HCT116 (cell line): ENCODE results near the gene RACGAP1. TPM values are rescaled to one million over a fixed set of nuclear protein-coding genes. Genes with fewer than 3 reads are reported as not detected.

Experiments used
- ATAC-seq: fragments of 200-7000 bp; cut with Tn5 transposase; 2 replicates; pipeline ENCODE4 v1.9.1; 2020; ENCODE audit warnings: mild to moderate bottlenecking, moderate library complexity
- BruUV-seq: library from RNA; stranded (reverse); fragments of 400-500 nt; replicated peaks from 2 replicates; lab custom pipeline; 2021; lab: Mats Ljungman, UMichigan
- CTCF ChIA-PET: fragments of 300-600 bp; sonication (Branson Sonifier 250); formaldehyde crosslinking; loops from one replicate; lab custom pipeline; 2021; ENCODE audit warnings: antibody characterized with exemption; lab: Charles Lee
- POLR2A ChIA-PET: fragments of 300-600, 350-600 bp; sonication (Branson Sonifier 250); formaldehyde crosslinking; loops from one replicate; lab custom pipeline; 2021; ENCODE audit warnings: antibody characterized with exemption; lab: Charles Lee
- RAD21 ChIA-PET, 2 experiments: fragments of 300-600 bp; sonication (Branson Sonifier 250); formaldehyde crosslinking; loops; one replicate each; lab custom pipeline; 2023; ENCODE audit warnings: low total read pairs in 2 of 2; ENCODE audit not compliant: uncharacterized antibody in 2 of 2, unreplicated experiment in 2 of 2, low non-redundant PET in 1 of 2; lab: Charles Lee
- DNase-seq: peaks from one replicate; pipeline ENCODE4 v3.0.0-alpha.2; 2010; ENCODE audit warnings: low read depth, low spot score
- H2AFZ ChIP-seq: fragments of 200-600 bp; shearing (Covaris generic), sonication (generic); 2 replicates; pipeline ENCODE4 v1.6.1; 2017; ENCODE audit warnings: low read depth, mixed run types, mixed read lengths, antibody characterized with exemption, low read length; ENCODE audit not compliant: poor library complexity, severe bottlenecking
- H3K27ac ChIP-seq: 2 replicates; pipeline ENCODE4 v1.5.1; 2012; ENCODE audit warnings: low read depth, low read length
- H3K27me3 ChIP-seq: fragments of 200-600 bp; sonication (generic); 2 replicates; pipeline ENCODE4 v1.6.1; 2016; ENCODE audit warnings: mixed run types, low read length, mixed read lengths; ENCODE audit not compliant: insufficient read depth
- H3K36me3 ChIP-seq, 2 experiments: fragments of 200-500 bp in 1 of 2; fragments of 200-600 bp in 1 of 2; sonication (Bioruptor generic) in 1 of 2; sonication (generic) in 1 of 2; 2 replicates each; pipeline versions ENCODE4 v1.5.1 to v1.6.1; 2014 to 2016; ENCODE audit warnings: low read length in 2 of 2, inconsistent platforms in 1 of 2, mixed read lengths in 1 of 2, mixed run types in 1 of 2; ENCODE audit not compliant: insufficient read depth in 2 of 2, control insufficient read depth in 1 of 2
- H3K4me1 ChIP-seq, 2 experiments: fragments of 200-600 bp in 1 of 2; sonication (generic) in 1 of 2; 2 replicates each; pipeline versions ENCODE4 v1.5.1 to v1.6.1; 2012 to 2017; ENCODE audit warnings: low read length in 2 of 2, inconsistent platforms in 1 of 2, mild to moderate bottlenecking in 1 of 2, mixed read lengths in 1 of 2, mixed run types in 1 of 2, moderate library complexity in 1 of 2; ENCODE audit not compliant: insufficient read depth in 2 of 2, control insufficient read depth in 1 of 2
- H3K4me2 ChIP-seq: fragments of 200-600 bp; sonication (generic); 2 replicates; pipeline ENCODE4 v1.6.1; 2017; ENCODE audit warnings: mixed run types, low read length, mixed read lengths
- H3K4me3 ChIP-seq, 2 experiments: fragments of 200-600 bp in 1 of 2; sonication (generic) in 1 of 2; replicated peaks in 1 of 2; 2 replicates each; pipeline ENCODE4 v1.5.1; 2011 to 2016; ENCODE audit warnings: low read length in 2 of 2, control low read depth in 1 of 2, low read depth in 1 of 2, mild to moderate bottlenecking in 1 of 2, mixed read lengths in 1 of 2, mixed run types in 1 of 2
- H3K79me2 ChIP-seq: fragments of 200-600 bp; sonication (generic); 2 replicates; pipeline ENCODE4 v1.6.1; 2017; ENCODE audit warnings: mild to moderate bottlenecking, mixed run types, low read length, moderate library complexity, mixed read lengths; ENCODE audit not compliant: insufficient read depth
- H3K9ac ChIP-seq: fragments of 200-600 bp; sonication (generic); 2 replicates; pipeline ENCODE4 v1.6.1; 2016; ENCODE audit warnings: low read length, mixed read lengths
- H3K9me2 ChIP-seq: fragments of 200-600 bp; sonication (generic), shearing (Covaris generic); 2 replicates; pipeline ENCODE4 v1.6.1; 2017; ENCODE audit warnings: mixed run types, mild to moderate bottlenecking, moderate library complexity; ENCODE audit not compliant: insufficient read depth
- H3K9me3 ChIP-seq, 2 experiments: fragments of 200-500 bp in 1 of 2; fragments of 200-600 bp in 1 of 2; sonication (Bioruptor generic) in 1 of 2; sonication (generic) in 1 of 2; 2 replicates each; pipeline ENCODE4 v1.6.1; 2014 to 2017; ENCODE audit warnings: low read length in 2 of 2, mixed read lengths in 2 of 2, inconsistent platforms in 1 of 2, low read depth in 1 of 2, mild to moderate bottlenecking in 1 of 2, mixed run types in 1 of 2, moderate library complexity in 1 of 2; ENCODE audit not compliant: control insufficient read depth in 1 of 2, insufficient read depth in 1 of 2
- H4K20me1 ChIP-seq: fragments of 200-600 bp; sonication (generic), shearing (Covaris generic); 2 replicates; pipeline ENCODE4 v1.6.1; 2017; ENCODE audit warnings: mixed run types, mild to moderate bottlenecking, moderate library complexity; ENCODE audit not compliant: insufficient read depth
- CBX3 ChIP-seq: IDR thresholded peaks from 2 replicates; pipeline ENCODE4 v1.6.1; 2012; ENCODE audit warnings: low read depth
- CEBPB ChIP-seq: IDR thresholded peaks from 2 replicates; pipeline ENCODE4 v1.6.1; 2012; ENCODE audit warnings: low read depth
- EGR1 ChIP-seq: IDR thresholded peaks from 2 replicates; pipeline ENCODE4 v1.6.1; 2012; ENCODE audit warnings: low read depth
- ELF1 ChIP-seq: IDR thresholded peaks from 2 replicates; pipeline ENCODE4 v1.6.1; 2012; ENCODE audit warnings: low read depth, borderline replicate concordance
- EZH2 ChIP-seq: fragments of 200-600 bp; sonication (generic); IDR thresholded peaks from 2 replicates; pipeline ENCODE4 v1.6.1; 2017; ENCODE audit warnings: antibody characterized with exemption, mixed run types
- EZH2phosphoT487 ChIP-seq: fragments of 200-600 bp; IDR thresholded peaks from 2 replicates; pipeline ENCODE4 v1.6.1; 2018; ENCODE audit warnings: antibody characterized with exemption, borderline replicate concordance
- FOSL1 ChIP-seq: IDR thresholded peaks from 2 replicates; pipeline ENCODE4 v1.6.1; 2012; ENCODE audit warnings: low read depth
- JUND ChIP-seq: IDR thresholded peaks from 2 replicates; pipeline ENCODE4 v1.6.1; 2012
- POLR2A ChIP-seq: IDR thresholded peaks from 2 replicates; pipeline ENCODE4 v1.7.0; 2011; ENCODE audit warnings: borderline replicate concordance; ENCODE audit not compliant: insufficient read depth, insufficient read length; ENCODE audit errors: extremely low read depth
- RAD21 ChIP-seq: IDR thresholded peaks from 2 replicates; pipeline ENCODE4 v1.6.1; 2012; ENCODE audit warnings: low read depth, mild to moderate bottlenecking
- SIN3A ChIP-seq: IDR thresholded peaks from 2 replicates; pipeline ENCODE4 v1.6.1; 2012; ENCODE audit warnings: low read depth
- YY1 ChIP-seq: IDR thresholded peaks from 2 replicates; pipeline ENCODE4 v1.6.1; 2011; ENCODE audit warnings: low read length, low read depth, moderate library complexity, mild to moderate bottlenecking; ENCODE audit not compliant: insufficient replicate concordance; ENCODE audit errors: extremely low read depth
- ZFX ChIP-seq: fragments of 450-650 bp; IDR thresholded peaks from 2 replicates; pipeline ENCODE4 v1.6.1; 2017
- ZNF274 ChIP-seq: fragments of 200-500 bp; sonication (Bioruptor generic); IDR thresholded peaks from 2 replicates; pipeline ENCODE4 v1.6.1; 2014; ENCODE audit warnings: mild to moderate bottlenecking, low read depth, low read length, inconsistent platforms
- intact Hi-C: fragments of 100-400 bp; cut with micrococcal nuclease; formaldehyde crosslinking; loops from 2 replicates; pipeline ENCODE4 v1.10.0; 2022
- total RNA-seq: library from RNA; stranded (reverse); gene quantifications from one replicate; pipeline ENCODE4 v1.2.1, GENCODE V29; 2021; ENCODE audit not compliant: unreplicated experiment
- TF ChIP-seq, protein P1 (sequence below): IDR thresholded peaks from 2 replicates; pipeline ENCODE4 v1.6.1; 2012; ENCODE audit warnings: low read depth
- TF ChIP-seq, protein P2 (sequence below), 3 experiments: fragments of 200-600 bp in 1 of 3; sonication (generic) in 1 of 3; IDR thresholded peaks in 2 of 3; conservative IDR thresholded peaks in 1 of 3; 2 replicates each; pipeline ENCODE4 v1.5.1; 2012 to 2017; ENCODE audit warnings: low read depth in 2 of 3, low read length in 2 of 3, antibody characterized with exemption in 1 of 3, borderline replicate concordance in 1 of 3, control low read depth in 1 of 3, mild to moderate bottlenecking in 1 of 3, mixed read lengths in 1 of 3, mixed run types in 1 of 3, moderate library complexity in 1 of 3; ENCODE audit not compliant: insufficient read depth in 1 of 3
- TF ChIP-seq, protein P3 (sequence below): IDR thresholded peaks from 2 replicates; pipeline ENCODE4 v1.6.1; 2011; ENCODE audit warnings: mild to moderate bottlenecking, low read length, moderate library complexity; ENCODE audit not compliant: insufficient replicate concordance; ENCODE audit errors: extremely low read depth

Gene RACGAP1
- total RNA-seq, 1 experiment from 2014 or later = 147 TPM

DNA sequence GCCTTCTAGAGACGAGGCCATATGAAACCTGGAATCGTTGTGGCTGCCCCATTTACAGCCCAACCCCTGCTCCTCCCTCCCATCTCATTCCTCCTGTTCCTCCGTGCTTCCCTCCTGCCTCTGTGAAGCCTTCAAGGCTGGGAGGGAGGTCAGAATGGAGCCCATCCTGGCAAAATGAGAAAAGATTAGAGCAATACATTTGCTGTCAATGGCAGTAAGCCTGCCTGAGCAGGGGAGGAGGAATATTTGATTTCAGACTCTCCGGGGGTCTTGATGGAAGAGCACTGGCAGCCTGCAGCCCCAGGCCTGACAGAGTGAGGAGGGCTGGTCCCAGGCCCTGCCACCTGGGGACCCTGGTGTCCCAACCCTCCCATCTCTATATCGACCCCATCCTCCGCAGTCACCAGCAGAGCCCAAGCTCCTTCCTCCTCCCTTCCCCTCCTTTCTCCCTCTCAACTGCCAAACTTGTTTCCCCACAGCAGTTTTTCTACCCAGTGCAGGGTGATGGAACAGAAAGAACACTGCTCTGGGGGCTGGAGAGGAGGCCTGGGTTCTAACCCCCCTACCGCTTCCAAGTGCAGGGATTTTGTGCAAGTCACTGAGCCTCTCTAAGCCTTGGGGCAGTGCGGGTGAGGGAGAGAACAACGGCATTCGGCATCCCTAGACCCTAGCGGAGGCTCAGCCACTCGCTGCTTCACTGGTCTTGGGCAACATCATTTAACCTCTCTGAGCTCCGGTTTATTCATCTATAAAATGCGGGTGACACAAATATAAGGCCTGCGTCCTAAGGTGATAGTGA, 16.0 kb upstream of the RACGAP1 start:
- intact Hi-C loops = no loop called here
- TF ChIP-seq YY1 (no peak), FOSL1 (no peak), EGR1 (no peak), CEBPB (no peak), POLR2A (no peak), SIN3A (no peak), ELF1 (no peak), ZFX (no peak), CBX3 (no peak), EZH2 (no peak), JUND (no peak), EZH2phosphoT487 (no peak), ZNF274 (no peak), RAD21 (no peak)
- TF ChIP-seq, protein P1, sequence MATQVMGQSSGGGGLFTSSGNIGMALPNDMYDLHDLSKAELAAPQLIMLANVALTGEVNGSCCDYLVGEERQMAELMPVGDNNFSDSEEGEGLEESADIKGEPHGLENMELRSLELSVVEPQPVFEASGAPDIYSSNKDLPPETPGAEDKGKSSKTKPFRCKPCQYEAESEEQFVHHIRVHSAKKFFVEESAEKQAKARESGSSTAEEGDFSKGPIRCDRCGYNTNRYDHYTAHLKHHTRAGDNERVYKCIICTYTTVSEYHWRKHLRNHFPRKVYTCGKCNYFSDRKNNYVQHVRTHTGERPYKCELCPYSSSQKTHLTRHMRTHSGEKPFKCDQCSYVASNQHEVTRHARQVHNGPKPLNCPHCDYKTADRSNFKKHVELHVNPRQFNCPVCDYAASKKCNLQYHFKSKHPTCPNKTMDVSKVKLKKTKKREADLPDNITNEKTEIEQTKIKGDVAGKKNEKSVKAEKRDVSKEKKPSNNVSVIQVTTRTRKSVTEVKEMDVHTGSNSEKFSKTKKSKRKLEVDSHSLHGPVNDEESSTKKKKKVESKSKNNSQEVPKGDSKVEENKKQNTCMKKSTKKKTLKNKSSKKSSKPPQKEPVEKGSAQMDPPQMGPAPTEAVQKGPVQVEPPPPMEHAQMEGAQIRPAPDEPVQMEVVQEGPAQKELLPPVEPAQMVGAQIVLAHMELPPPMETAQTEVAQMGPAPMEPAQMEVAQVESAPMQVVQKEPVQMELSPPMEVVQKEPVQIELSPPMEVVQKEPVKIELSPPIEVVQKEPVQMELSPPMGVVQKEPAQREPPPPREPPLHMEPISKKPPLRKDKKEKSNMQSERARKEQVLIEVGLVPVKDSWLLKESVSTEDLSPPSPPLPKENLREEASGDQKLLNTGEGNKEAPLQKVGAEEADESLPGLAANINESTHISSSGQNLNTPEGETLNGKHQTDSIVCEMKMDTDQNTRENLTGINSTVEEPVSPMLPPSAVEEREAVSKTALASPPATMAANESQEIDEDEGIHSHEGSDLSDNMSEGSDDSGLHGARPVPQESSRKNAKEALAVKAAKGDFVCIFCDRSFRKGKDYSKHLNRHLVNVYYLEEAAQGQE = no peak
- TF ChIP-seq, protein P2, sequence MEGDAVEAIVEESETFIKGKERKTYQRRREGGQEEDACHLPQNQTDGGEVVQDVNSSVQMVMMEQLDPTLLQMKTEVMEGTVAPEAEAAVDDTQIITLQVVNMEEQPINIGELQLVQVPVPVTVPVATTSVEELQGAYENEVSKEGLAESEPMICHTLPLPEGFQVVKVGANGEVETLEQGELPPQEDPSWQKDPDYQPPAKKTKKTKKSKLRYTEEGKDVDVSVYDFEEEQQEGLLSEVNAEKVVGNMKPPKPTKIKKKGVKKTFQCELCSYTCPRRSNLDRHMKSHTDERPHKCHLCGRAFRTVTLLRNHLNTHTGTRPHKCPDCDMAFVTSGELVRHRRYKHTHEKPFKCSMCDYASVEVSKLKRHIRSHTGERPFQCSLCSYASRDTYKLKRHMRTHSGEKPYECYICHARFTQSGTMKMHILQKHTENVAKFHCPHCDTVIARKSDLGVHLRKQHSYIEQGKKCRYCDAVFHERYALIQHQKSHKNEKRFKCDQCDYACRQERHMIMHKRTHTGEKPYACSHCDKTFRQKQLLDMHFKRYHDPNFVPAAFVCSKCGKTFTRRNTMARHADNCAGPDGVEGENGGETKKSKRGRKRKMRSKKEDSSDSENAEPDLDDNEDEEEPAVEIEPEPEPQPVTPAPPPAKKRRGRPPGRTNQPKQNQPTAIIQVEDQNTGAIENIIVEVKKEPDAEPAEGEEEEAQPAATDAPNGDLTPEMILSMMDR (IDR thresholded peaks at IDR 0.05 in 2 of 3, conservative IDR thresholded peaks at IDR 0.05 in 1 of 3; ENCODE audit: borderline replicate concordance in 1 of 3, insufficient read depth in 1 of 3, low read depth in 2 of 3, low read length in 2 of 3) = no peak
- TF ChIP-seq, protein P3, sequence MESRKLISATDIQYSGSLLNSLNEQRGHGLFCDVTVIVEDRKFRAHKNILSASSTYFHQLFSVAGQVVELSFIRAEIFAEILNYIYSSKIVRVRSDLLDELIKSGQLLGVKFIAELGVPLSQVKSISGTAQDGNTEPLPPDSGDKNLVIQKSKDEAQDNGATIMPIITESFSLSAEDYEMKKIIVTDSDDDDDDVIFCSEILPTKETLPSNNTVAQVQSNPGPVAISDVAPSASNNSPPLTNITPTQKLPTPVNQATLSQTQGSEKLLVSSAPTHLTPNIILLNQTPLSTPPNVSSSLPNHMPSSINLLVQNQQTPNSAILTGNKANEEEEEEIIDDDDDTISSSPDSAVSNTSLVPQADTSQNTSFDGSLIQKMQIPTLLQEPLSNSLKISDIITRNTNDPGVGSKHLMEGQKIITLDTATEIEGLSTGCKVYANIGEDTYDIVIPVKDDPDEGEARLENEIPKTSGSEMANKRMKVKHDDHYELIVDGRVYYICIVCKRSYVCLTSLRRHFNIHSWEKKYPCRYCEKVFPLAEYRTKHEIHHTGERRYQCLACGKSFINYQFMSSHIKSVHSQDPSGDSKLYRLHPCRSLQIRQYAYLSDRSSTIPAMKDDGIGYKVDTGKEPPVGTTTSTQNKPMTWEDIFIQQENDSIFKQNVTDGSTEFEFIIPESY = no peak
- H3K4me2 ChIP-seq = no peak overlapping the region
- H3K9ac ChIP-seq = no peak overlapping the region
- no TSS peak for BruUV-seq
- no peaks in the 10 kb centered on the region for H4K20me1 ChIP-seq
- ATAC-seq (no peak), DNase-seq (no peak)
- CTCF ChIA-PET = interaction anchor here (0.8 to 3.6 kb wide), 2 partner anchors 29 to 73 kb away, joined by 3 to 30 read pairs; no protein-coding TSS in a partner anchor
- H3K4me3 ChIP-seq = no peak overlapping the region
- no peaks in the 10 kb centered on the region for H3K27me3 ChIP-seq
- no peaks in the 10 kb centered on the region for H3K9me3 ChIP-seq
- H3K36me3 ChIP-seq = no peaks in the 10 kb centered on the region
- no peaks in the 10 kb centered on the region for H3K79me2 ChIP-seq
- RAD21 ChIA-PET = no interaction called here
- H2AFZ ChIP-seq = no peak overlapping the region
- no peaks in the 10 kb centered on the region for H3K9me2 ChIP-seq
- POLR2A ChIA-PET = no interaction called here
- peaks cover 0 to 9% of the 10 kb centered on the region in 2 experiments; a peak in 2 of 4 replicates for H3K4me1 ChIP-seq
- H3K27ac ChIP-seq = no peak overlapping the region
